HG02798 (cell line): ENCODE results near the gene SH2D7.
A peak's percentile ranks its signal among the peaks of the same experiment; 100 is the strongest.

Experiments used
- ATAC-seq: cut with Tn5 transposase; IDR thresholded peaks from one replicate; pipeline ENCODE4 v1.9.1; 2021; ENCODE audit warnings: mild to moderate bottlenecking; ENCODE audit not compliant: unreplicated experiment, poor library complexity

Gene SH2D7

DNA sequence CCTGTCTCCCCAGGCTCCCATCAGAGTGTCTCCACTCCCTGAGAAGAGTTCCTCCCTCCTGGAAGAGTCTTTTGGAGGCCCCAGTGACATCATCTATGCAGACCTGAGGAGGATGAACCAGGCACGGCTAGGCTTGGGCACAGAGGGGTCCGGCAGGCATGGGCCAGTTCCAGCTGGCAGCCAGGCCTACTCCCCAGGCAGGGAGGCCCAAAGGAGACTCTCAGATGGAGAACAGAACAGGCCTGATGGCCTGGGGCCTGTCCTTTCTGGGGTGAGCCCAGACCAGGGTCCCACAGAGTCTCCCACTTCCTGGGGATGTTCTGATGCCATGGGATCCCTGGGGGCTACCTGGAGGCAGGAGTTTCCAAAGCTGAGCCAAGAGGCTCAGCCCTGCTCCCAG, 8.5 kb downstream of the SH2D7 start:
- ATAC-seq: no peak

DNA sequence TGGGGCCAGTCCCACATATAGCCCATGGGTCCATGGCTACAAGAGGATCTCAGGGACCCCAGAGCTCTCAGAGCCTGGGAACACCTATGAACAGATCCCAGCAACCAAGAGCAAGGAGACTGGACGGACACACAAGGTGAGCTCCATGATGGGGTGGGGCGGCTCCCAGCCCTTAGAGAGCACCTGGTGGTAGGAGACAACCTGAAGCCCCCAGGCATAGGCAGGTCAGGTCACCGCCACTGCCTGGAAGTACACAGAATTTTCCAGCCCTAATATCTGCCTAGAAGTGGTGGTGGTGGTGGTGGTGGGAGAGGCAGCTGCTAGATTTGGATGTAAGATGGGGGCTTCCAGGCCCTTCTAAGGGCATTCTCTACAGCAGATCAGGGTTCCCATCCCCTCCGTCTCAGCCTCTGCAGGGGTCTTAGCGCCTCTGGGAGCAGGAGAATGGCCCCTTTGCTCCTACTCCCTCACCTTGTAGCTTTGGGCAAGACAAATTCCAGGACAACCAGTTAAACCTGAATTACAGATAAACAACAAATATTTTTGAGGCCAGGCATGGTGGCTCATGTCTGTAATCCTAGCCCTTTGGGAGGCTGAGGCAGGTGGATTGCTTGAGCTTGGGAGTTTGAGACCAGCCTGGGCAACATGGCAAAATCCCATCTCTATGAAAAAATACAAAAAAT, 9.2 kb downstream of the SH2D7 start:
- no peak for ATAC-seq

GRCh38 chr15:78102211-78102610, 9.8 kb downstream of the SH2D7 start:
- ATAC-seq: no peak

DNA sequence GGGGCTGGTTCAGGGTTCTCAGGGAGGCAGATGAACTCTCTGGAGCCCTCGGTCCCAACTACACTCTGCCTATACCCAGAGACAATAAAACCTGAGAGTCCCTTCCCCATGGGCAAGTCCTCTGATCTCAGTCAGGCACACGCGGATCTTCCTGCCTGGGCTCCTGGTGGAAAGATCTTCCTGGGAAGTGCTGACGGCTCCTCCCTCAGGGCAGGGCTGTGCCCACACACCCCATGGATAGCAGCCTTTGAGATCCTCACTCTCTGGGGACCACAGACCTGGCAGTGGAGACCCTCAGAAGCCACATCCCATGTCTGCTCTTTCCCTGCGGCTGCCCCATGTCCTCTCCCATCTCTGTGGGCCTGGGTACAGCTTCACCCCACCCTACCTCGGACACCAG, 10.4 kb downstream of the SH2D7 start:
- no peak for ATAC-seq

DNA sequence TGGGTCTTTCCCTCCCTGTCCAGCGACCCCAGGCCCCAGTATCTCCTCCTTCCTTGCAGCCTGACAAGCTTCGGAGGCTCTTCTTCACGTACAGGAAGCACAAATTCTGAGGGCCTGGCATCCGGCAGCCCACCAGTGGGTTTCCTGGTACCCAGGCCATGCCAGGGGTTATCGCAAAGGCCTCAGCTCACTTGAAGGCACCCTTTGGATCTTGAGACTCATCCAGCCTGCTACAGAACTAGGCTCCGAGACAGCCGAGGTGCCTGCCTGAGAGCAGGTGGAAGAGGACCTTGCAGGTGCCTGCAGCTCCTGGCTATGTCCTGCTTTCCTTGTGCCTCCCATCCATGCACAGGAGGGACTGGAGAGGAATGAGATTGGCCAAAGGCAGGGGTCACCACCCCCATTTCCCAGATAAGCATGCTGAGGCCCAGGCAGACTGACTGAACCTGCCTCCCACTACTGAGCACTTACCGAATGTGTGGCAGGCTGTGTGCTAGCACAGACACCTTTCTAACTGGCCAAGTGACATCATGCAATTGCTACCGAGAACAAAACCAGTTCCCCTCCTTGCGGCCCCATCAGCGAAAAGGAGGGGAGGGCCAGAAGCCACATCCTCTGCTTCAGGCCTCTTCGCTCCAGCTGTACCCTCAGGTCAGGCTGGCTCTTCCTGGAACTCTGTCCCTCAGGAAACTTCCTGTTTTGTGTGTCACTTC, 11.2 kb downstream of the SH2D7 start:
- ATAC-seq: peak; percentile 75

- ATAC-seq: no peak
Observed at GRCh38 chr15:78104119-78104479, 11.7 kb downstream of the SH2D7 start.

- no peak for ATAC-seq
Observed at GRCh38 chr15:78104566-78105475, 12.5 kb downstream of the SH2D7 start.

DNA sequence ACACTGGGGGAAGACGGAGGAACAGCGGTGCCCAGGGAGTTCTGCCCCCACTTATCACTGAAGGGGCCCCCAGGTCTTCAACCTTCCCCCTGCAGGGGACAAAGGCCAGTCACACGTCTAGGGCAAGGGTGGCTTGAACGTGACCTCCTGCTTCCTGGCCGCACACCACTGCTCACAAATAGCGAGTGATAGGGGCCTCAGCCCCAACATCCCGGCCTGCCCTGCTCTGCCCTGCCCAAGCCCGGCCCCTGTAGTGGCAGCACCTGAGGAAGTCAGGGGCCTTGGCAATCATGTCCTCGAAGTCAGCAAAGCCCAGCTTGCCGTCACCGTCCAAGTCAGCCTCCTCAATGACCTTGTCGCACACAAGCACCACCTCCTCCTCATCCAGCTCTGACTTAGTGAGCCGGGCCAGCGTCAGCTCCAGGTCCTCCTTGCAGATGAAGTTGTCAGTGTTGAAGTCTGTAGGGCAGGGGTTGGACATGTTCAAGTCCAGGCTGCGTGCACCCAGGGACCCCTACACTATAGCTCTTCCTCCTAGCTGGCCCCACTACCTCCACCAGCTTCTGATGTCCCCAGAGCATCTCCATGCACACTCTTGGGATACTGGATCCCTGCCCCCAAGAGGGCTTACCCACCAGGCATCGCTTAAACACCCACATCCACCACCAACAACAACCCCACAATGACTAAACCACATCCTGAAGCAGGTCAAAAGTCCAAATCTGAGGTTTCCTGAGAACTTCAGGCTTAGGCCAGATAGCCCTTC, 13.3 kb downstream of the SH2D7 start:
- ATAC-seq: no peak

DNA sequence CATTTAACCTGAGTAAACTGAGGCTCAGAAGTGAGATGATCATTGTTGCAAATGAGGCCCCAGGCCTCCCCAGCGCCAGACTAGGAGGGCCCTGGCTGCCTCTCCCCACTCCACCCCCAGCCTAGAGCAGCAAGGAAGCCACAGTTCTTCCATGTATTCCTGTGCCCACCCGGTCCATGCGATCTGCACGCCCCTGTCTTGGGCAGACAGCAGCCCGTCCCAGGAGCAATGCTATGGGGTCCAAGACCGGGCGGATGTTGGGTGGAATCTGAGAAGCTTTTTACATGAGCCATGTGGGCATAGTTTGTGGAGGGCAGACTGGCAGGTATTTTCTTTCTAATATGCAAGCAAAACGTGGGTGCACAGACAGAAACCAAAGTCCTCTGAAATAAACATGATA, 15.1 kb downstream of the SH2D7 start:
- ATAC-seq: no peak

DNA sequence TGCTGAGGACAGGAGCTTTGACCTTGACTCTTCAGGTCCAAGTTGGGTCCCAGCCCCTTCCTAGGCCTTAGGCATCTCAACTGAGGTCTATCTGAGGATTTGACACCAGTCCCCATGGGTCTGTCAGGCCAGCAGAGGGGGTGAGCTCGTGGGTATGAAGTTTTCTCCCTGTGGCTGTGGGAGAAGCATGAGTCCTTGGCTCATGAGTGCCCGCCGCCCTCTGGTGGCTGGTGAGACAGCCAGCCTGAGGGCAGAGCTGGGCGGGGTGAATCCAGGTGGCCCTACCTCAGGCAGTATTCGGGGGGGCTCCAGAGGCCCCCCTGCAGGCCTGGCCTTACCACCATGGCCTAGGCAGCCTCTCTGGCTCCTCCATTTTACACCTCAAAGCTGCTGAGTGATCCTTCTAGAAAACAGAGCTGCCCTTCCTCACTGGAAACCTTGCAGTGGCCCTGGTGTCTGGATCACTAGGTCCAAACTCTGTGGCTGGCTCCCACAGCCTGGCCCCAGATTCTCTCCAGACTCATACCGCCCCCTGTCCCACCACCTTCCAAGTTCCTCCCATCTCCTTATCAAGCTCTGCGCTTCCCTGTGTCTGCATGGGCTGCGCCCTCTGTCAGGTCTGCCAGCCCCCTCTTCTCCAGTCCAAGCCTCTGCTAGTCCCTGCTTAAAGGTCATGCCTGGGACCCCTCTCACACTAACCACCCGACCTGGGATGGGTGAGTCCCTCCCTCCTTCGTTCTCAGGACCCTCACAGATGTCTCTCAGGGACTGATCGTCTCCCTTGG, 16.1 kb downstream of the SH2D7 start:
- peak; percentile 65 for ATAC-seq

DNA sequence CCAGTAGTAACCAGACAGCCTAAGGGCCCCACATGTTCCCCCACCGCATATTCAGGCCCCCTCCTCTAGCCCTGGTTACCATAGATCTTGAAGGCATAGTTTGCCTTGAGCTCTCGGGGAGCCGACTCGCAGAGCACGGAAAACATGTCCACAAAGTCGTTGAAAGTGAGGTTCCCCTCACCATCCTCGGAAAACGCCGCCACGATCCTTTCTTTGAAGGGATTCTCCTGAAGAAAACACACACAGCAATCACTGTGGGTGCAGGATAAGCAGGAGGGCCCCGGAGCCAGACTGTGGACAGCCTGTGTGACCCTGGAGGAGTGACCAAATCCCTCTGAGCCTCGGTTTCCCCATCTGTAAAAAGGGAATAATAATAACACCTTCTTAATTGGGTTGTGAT, 16.8 kb downstream of the SH2D7 start:
- no peak for ATAC-seq

DNA sequence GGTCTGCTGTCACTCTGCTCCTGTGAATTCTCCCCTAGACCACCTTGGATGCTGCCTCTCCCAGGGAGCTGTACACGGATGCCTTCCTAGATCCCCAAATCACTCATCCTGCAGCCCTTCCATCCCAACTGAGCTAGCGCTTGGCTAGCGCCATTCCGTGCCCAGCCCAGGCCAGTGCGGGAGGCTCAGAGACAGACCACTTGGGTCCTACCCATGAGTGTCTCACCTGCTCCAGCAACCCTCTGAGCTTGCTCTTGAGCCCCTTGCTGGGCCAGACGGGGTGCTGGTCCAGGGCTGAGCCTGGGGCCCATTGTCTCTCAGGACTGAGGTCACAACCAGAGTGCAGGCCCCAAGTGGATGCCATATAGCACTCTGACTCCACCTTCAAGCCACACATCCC, 17.7 kb downstream of the SH2D7 start:
- no peak for ATAC-seq

DNA sequence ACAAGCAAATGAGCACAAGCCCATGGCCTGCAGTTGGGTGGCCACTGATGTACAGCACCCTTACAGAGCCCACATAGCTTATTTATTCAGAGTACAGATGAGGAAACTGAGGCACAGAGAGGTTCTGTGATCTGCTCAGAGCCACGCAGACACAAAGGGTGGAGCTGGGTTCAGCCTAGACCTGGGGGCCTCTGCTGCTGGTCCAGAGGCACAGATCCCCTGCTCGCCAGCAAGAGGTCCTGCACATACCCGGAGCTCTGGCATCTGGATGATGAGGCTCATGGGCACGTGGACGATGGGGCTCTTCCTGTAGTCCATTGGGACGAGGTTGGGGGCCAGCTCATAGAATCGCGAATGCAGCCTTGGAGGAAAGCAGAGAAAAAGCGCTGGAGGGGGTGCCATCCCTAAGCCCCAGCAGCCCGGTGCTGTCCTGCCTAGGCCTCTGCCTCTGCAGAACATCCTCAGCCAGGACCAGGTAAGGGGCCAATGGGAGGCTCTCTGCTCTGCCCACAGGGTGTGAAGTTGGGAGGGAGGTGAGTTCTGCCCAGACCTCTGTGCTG, 18.6 kb downstream of the SH2D7 start:
- ATAC-seq: no peak

- ATAC-seq: no peak
Observed at GRCh38 chr15:78111788-78112187, 19.4 kb downstream of the SH2D7 start.

DNA sequence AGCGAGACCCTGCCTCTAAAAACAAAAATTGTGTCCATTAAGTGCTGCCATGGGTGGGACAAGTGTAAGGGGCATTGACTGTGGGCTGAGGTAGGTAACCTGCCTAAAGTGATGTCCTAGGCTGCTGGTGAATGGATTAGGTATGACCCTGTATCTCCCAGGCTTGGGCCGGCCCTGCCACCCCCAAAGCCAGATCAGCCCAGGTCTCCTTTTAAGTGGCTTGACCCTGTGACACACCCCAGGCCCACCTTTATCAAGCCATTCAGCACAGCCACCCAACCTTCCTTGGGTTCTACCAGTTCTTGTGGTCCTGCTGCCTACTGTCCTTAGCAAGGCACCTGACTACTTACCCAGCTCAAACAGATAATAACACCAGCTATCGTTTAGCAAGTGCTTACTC, 20.2 kb downstream of the SH2D7 start:
- ATAC-seq: no peak

DNA sequence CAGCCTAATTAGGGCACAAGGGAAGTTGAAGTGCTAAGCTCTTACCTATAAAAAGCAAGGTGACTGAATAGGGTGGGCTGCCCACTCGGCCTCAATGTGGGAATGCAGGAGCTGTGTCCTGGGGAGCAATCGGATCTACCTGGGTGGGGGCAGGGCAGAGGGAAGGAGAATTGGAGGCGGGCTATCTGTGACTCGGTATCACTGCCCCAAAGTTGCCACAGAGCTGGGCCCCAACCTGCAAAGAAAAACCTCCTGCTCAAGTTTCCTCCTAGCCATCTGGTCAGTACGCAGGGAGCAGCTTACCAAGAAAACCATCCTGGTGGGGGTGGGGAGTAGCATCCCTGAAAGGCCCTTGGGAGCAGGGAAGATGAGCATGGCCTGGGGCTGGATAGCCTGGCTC, 28.2 kb downstream of the SH2D7 start:
- no peak for ATAC-seq

GRCh38 chr15:78125267-78125666, 32.9 kb downstream of the SH2D7 start:
- ATAC-seq: no peak

- ATAC-seq: no peak
Observed at GRCh38 chr15:78127882-78128281, 35.5 kb downstream of the SH2D7 start.

DNA sequence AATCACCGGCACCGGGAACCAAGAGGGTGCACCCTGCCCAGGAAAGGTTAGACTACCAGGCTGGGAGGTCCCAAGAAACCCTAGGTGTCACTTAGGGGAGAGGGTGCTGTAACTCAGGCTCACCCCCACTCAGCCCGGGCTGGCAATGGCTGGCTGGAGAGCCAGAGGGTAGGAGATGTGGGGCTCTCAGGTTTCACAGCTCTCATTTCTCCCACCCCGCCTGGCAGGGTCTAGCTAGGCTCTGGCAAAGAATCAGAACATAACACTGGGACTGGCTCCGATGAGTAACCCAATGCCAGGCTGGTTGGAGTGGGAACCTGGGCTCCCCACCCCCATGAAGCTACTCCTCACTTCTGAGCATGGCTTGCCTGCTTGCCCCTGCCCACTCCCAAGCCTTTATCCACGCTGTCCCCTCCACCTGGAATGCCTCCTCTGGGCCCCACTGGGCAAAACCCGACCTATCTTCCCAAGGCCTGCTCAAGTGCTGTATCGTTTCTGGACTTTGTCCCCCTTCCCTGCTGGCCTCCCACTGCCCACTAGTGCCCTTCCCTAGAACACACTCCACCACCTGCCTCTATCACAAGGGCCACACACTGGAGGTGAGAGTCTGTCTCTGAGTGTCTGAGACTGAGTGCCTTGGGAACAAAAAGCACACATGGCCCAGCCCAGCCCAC, 36.9 kb downstream of the SH2D7 start:
- no peak for ATAC-seq
